ENCODE results near the gene NINJ1.
A peak's percentile ranks its signal among the peaks of the same experiment; 100 is the strongest.

Gene NINJ1

GRCh38 chr9:93132287-93132927 is 1.6 kb downstream of the NINJ1 start:
- peak; percentile 14 for DNase-seq (ENCODE audit: low spot score)

GRCh38 chr9:93131599-93132286 is 2.3 kb downstream of the NINJ1 start:
- DNase-seq (ENCODE audit: low spot score) = no peak

GRCh38 chr9:93130861-93131481 is 3.1 kb downstream of the NINJ1 start:
- DNase-seq (ENCODE audit: low spot score) = no peak

- no peak for DNase-seq (ENCODE audit: low spot score)
These were observed 4.2 kb downstream of the NINJ1 start for GRCh38 chr9:93129691-93130500.

GRCh38 chr9:93129286-93129685 is 4.8 kb downstream of the NINJ1 start:
- no peak for DNase-seq (ENCODE audit: low spot score)

- no peak for DNase-seq (ENCODE audit: low spot score)
These were observed 5.3 kb downstream of the NINJ1 start for GRCh38 chr9:93128715-93129224.

GRCh38 chr9:93128011-93128714 is 5.9 kb downstream of the NINJ1 start:
- DNase-seq (ENCODE audit: low spot score) = no peak

- DNase-seq (ENCODE audit: low spot score) = no peak
These were observed 6.6 kb downstream of the NINJ1 start for GRCh38 chr9:93127395-93127911.

- DNase-seq (ENCODE audit: low spot score) = no peak
These were observed 7.2 kb downstream of the NINJ1 start for GRCh38 chr9:93126825-93127368.

- DNase-seq (ENCODE audit: low spot score) = no peak
These were observed 7.8 kb downstream of the NINJ1 start for GRCh38 chr9:93126151-93126781.

GRCh38 chr9:93125331-93125894 is 8.6 kb downstream of the NINJ1 start:
- DNase-seq (ENCODE audit: low spot score) = no peak

- no peak for DNase-seq (ENCODE audit: low spot score)
These were observed 9.3 kb downstream of the NINJ1 start for GRCh38 chr9:93124793-93125192.

- no peak for DNase-seq (ENCODE audit: low spot score)
These were observed 10.3 kb downstream of the NINJ1 start for GRCh38 chr9:93123561-93124283.

- DNase-seq (ENCODE audit: low spot score) = no peak
These were observed 11.3 kb downstream of the NINJ1 start for GRCh38 chr9:93122721-93123221.

- no peak for DNase-seq (ENCODE audit: low spot score)
These were observed 12.5 kb downstream of the NINJ1 start for GRCh38 chr9:93121316-93122241.

- DNase-seq (ENCODE audit: low spot score) = no peak
These were observed 13.2 kb downstream of the NINJ1 start for GRCh38 chr9:93120846-93121315.

GRCh38 chr9:93119953-93120845 is 13.9 kb downstream of the NINJ1 start:
- DNase-seq (ENCODE audit: low spot score) = peak; percentile 78
